ENCODE results near the gene BRPF3. TPM values are rescaled to one million over a fixed set of nuclear protein-coding genes. Genes with fewer than 3 reads are reported as not detected.

Gene BRPF3
- polyA plus RNA-seq, 1 donor from 2014 or later, result 10.1 TPM

DNA sequence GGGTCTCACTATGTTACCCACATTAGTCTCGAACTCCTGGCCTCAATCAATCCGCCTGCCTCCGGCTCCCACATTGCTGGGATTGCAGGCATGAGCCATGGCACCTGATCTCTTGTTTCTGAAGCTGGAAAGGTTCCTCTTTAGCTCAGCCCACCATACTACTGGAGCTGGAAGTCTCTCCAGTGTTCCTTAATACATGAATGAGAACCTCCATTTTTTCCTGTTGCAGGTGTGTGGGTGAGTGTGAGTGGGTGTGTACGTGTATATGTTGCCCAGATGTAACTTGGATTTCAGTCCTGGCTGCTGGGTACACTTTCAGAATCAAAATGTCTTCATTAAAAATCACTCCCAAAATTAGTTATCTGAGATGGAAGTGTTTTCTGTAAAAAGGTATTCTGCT, 84.4 kb downstream of the BRPF3 start:
- no peak overlapping the region for H3K4me3 ChIP-seq (ENCODE audit: low read length)
- H4K20me1 ChIP-seq (ENCODE audit: insufficient read depth), result no peaks in the 10 kb centered on the region
- H3K79me2 ChIP-seq (replicated peaks; ENCODE audit: insufficient read depth, low read length), result no peaks in the 10 kb centered on the region
- no peaks in the 10 kb centered on the region for H3K9me3 ChIP-seq (ENCODE audit: low read length)
- H3K27me3 ChIP-seq (ENCODE audit: insufficient read depth, low read depth, low read length), result no peaks in the 10 kb centered on the region
- no peaks in the 10 kb centered on the region for H3K36me3 ChIP-seq (ENCODE audit: insufficient read depth, low read length)
- H3K4me2 ChIP-seq (ENCODE audit: low read length), result no peak overlapping the region
- no peak for TF ChIP-seq TAF1 (IDR thresholded peaks at IDR 0.05; ENCODE audit: low read depth)
- no peak for TF ChIP-seq MXI1 (conservative IDR thresholded peaks at IDR 0.05; ENCODE audit: poor library complexity, severe bottlenecking)
- TF ChIP-seq POLR2AphosphoS5 (IDR thresholded peaks at IDR 0.05), result no peak
- no peak for TF ChIP-seq RAD21 (conservative IDR thresholded peaks at IDR 0.05)
- TF ChIP-seq, protein P1, sequence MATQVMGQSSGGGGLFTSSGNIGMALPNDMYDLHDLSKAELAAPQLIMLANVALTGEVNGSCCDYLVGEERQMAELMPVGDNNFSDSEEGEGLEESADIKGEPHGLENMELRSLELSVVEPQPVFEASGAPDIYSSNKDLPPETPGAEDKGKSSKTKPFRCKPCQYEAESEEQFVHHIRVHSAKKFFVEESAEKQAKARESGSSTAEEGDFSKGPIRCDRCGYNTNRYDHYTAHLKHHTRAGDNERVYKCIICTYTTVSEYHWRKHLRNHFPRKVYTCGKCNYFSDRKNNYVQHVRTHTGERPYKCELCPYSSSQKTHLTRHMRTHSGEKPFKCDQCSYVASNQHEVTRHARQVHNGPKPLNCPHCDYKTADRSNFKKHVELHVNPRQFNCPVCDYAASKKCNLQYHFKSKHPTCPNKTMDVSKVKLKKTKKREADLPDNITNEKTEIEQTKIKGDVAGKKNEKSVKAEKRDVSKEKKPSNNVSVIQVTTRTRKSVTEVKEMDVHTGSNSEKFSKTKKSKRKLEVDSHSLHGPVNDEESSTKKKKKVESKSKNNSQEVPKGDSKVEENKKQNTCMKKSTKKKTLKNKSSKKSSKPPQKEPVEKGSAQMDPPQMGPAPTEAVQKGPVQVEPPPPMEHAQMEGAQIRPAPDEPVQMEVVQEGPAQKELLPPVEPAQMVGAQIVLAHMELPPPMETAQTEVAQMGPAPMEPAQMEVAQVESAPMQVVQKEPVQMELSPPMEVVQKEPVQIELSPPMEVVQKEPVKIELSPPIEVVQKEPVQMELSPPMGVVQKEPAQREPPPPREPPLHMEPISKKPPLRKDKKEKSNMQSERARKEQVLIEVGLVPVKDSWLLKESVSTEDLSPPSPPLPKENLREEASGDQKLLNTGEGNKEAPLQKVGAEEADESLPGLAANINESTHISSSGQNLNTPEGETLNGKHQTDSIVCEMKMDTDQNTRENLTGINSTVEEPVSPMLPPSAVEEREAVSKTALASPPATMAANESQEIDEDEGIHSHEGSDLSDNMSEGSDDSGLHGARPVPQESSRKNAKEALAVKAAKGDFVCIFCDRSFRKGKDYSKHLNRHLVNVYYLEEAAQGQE (IDR thresholded peaks at IDR 0.05; ENCODE audit: borderline replicate concordance), result no peak
- TF ChIP-seq CTCF (IDR thresholded peaks at IDR 0.05; ENCODE audit: poor library complexity, severe bottlenecking), result no peak
- TF ChIP-seq EZH2 (IDR thresholded peaks at IDR 0.05; ENCODE audit: borderline replicate concordance, insufficient read depth, low read length, poor library complexity, severe bottlenecking), result no peak
- no peak for TF ChIP-seq SMC3 (conservative IDR thresholded peaks at IDR 0.05; ENCODE audit: poor library complexity)
- peaks cover 5% of the 10 kb centered on the region for H3F3A ChIP-seq (ENCODE audit: insufficient read depth, low read length, poor library complexity, severe bottlenecking)
- H3K9ac ChIP-seq (ENCODE audit: low read length), result no peak overlapping the region
- H3K27ac ChIP-seq (ENCODE audit: low read length), result no peak overlapping the region
- H2AFZ ChIP-seq (ENCODE audit: low read depth, low read length), result no peak overlapping the region
- H3K9me2 ChIP-seq (ENCODE audit: insufficient read depth, low read length), result no peaks in the 10 kb centered on the region

Other genes with a start within 250 kb of the BRPF3 start
- not detected in 2 replicates for gene SLC26A8, start 172.1 kb upstream of the BRPF3 start, polyA plus RNA-seq
- 18.2 and 26.6 TPM in 2 replicates for gene MAPK14, start 168.9 kb upstream of the BRPF3 start, polyA plus RNA-seq
- 1.4 and 1.8 TPM in 2 replicates for gene MAPK13, start 66.2 kb upstream of the BRPF3 start, polyA plus RNA-seq
- gene PNPLA1, start 73.3 kb downstream of the BRPF3 start, polyA plus RNA-seq, result 0.26 TPM in 1 of 2 replicates, not detected in the other
- gene BNIP5, start 140.1 kb downstream of the BRPF3 start, polyA plus RNA-seq, result not detected in 2 replicates
- gene ETV7, start 190.9 kb downstream of the BRPF3 start, polyA plus RNA-seq, result 0.32 TPM in 1 of 2 replicates, not detected in the other
- gene PXT1, start 246.1 kb downstream of the BRPF3 start, polyA plus RNA-seq, result 0.24 TPM in 1 of 2 replicates, not detected in the other
- gene KCTD20, start 246.3 kb downstream of the BRPF3 start, polyA plus RNA-seq, result 32.4 and 37.6 TPM in 2 replicates